T-helper 17 cell (primary cell): Measurements from ENCODE around the gene MMGT1. TPM values are rescaled to one million over a fixed set of nuclear protein-coding genes. Genes with fewer than 3 reads are reported as not detected.

Experiments used
- ATAC-seq: fragments of 150-1000 bp; cut with Tn5 transposase; 2 replicates; pipeline ENCODE4 v1.10.0; 2021; ENCODE audit warnings: mild to moderate bottlenecking, moderate library complexity
- DNase-seq, 3 donors: peaks; one replicate each; pipeline versions ENCODE4 v3.0.0 to v3.0.0-alpha.2; 2020 to 2021
- H3K9me3 ChIP-seq: one replicate; pipeline ENCODE4 v1.7.0; 2013; ENCODE audit warnings: low read length, mild to moderate bottlenecking; ENCODE audit not compliant: control insufficient read depth, poor library complexity, severe bottlenecking
- H3K27ac Mint-ChIP-seq: one replicate; pipeline ENCODE4 v1.8.0; 2022; ENCODE audit warnings: mild to moderate bottlenecking, moderate library complexity, mixed read lengths
- H3K27me3 Mint-ChIP-seq: one replicate; pipeline ENCODE4 v1.8.0; 2022; ENCODE audit warnings: mixed read lengths
- H3K36me3 Mint-ChIP-seq: one replicate; pipeline ENCODE4 v1.8.0; 2022; ENCODE audit warnings: low read depth, mixed read lengths
- H3K4me1 Mint-ChIP-seq: one replicate; pipeline ENCODE4 v1.8.0; 2022; ENCODE audit warnings: mild to moderate bottlenecking, mixed read lengths
- H3K4me3 Mint-ChIP-seq: one replicate; pipeline ENCODE4 v1.8.0; 2022; ENCODE audit warnings: mild to moderate bottlenecking, moderate library complexity, mixed read lengths
- total RNA-seq, 4 donors: library from RNA in 2 of 4; stranded (reverse) in 2 of 4; gene quantifications; one replicate each; pipeline ENCODE4 v1.2.3 and lab custom pipeline; 2022 to 2026

Gene MMGT1
- 10 to 100 TPM; 27.0 to 29.9 TPM for total RNA-seq
- 26.8 to 40.0 reads per million in 2 donors for total RNA-seq (lab: John Stamatoyannopoulos, UW)

GRCh38 chrX:135973548-135974278 lies at the start of gene MMGT1:
TSS of gene MMGT1 (minus strand) at chrX:135973988. CDS start at chrX:135973675, 313 bp downstream.
- peaks cover 14% of the 10 kb centered on the region for H3K4me1 Mint-ChIP-seq
- peak within 1 kb of the TSS; percentile 98 for H3K4me3 Mint-ChIP-seq
- H3K36me3 Mint-ChIP-seq: no peaks in the 10 kb centered on the region
- no peaks in the 10 kb centered on the region for H3K9me3 ChIP-seq
- ATAC-seq (peak; percentile 91), DNase-seq (peak; percentile 55 to 78 (median 74))
- no peaks in the 10 kb centered on the region for H3K27me3 Mint-ChIP-seq
- H3K27ac Mint-ChIP-seq: peak within 1 kb of the TSS; percentile 100

- ATAC-seq (no peak), DNase-seq (no peak)
- peaks cover 5% of the 10 kb centered on the region for H3K36me3 Mint-ChIP-seq
- H3K4me3 Mint-ChIP-seq: no peak overlapping the region
- no peak overlapping the region for H3K27ac Mint-ChIP-seq
- H3K4me1 Mint-ChIP-seq: no peaks in the 10 kb centered on the region
- H3K27me3 Mint-ChIP-seq: no peaks in the 10 kb centered on the region
- H3K9me3 ChIP-seq: no peaks in the 10 kb centered on the region
Observed at GRCh38 chrX:136021903-136022302, 48.1 kb upstream of the MMGT1 start.

- Mint-ChIP-seq H3K4me1 (no peaks in the 10 kb centered on the region), H3K36me3 (peaks cover 5% of the 10 kb centered on the region)
Observed at GRCh38 chrX:136021160-136021559, 47.4 kb upstream of the MMGT1 start.

GRCh38 chrX:136019226-136019625 lies 45.4 kb upstream of the MMGT1 start:
- no peaks in the 10 kb centered on the region for H3K9me3 ChIP-seq
- ATAC-seq: no peak
- Mint-ChIP-seq H3K4me3 (no peak overlapping the region), H3K36me3 (peaks cover 10% of the 10 kb centered on the region), H3K4me1 (peaks cover 2% of the 10 kb centered on the region), H3K27ac (no peak overlapping the region), H3K27me3 (no peaks in the 10 kb centered on the region)
- no peak for DNase-seq

More at GRCh38 chrX:136021160-136021559, 47.4 kb upstream of the MMGT1 start:
- Mint-ChIP-seq H3K4me3 (no peak overlapping the region), H3K27me3 (no peaks in the 10 kb centered on the region), H3K27ac (peak overlapping the region; percentile 41)
- H3K9me3 ChIP-seq: no peaks in the 10 kb centered on the region
- ATAC-seq: no peak
- no peak for DNase-seq

- Mint-ChIP-seq H3K27ac (no peak overlapping the region), H3K4me1 (peaks cover 2% of the 10 kb centered on the region), H3K27me3 (no peaks in the 10 kb centered on the region), H3K36me3 (peaks cover 9% of the 10 kb centered on the region), H3K4me3 (no peak overlapping the region)
- DNase-seq (no peak), ATAC-seq (no peak)
- no peaks in the 10 kb centered on the region for H3K9me3 ChIP-seq
Observed at GRCh38 chrX:136016881-136017280, 43.1 kb upstream of the MMGT1 start.

GRCh38 chrX:136015016-136015415 lies 41.2 kb upstream of the MMGT1 start:
- no peak for ATAC-seq
- peaks cover 2% of the 10 kb centered on the region for H3K4me1 Mint-ChIP-seq
- no peaks in the 10 kb centered on the region for H3K27me3 Mint-ChIP-seq
- DNase-seq: no peak
- no peak overlapping the region for H3K4me3 Mint-ChIP-seq
- no peak overlapping the region for H3K27ac Mint-ChIP-seq
- H3K9me3 ChIP-seq: no peaks in the 10 kb centered on the region
- H3K36me3 Mint-ChIP-seq: peaks cover 9% of the 10 kb centered on the region

GRCh38 chrX:135988245-135988644 lies 14.5 kb upstream of the MMGT1 start:
- Mint-ChIP-seq H3K4me3 (peak overlapping the region; percentile 82), H3K27me3 (no peaks in the 10 kb centered on the region), H3K36me3 (peaks cover 8% of the 10 kb centered on the region), H3K4me1 (peaks cover 50% of the 10 kb centered on the region), H3K27ac (no peak overlapping the region)
- H3K9me3 ChIP-seq: no peaks in the 10 kb centered on the region
- ATAC-seq (no peak), DNase-seq (no peak)

- DNase-seq (no peak), ATAC-seq (no peak)
- Mint-ChIP-seq H3K36me3 (peaks cover 3% of the 10 kb centered on the region), H3K27ac (peak overlapping the region; percentile 89), H3K4me1 (peaks cover 50% of the 10 kb centered on the region), H3K27me3 (no peaks in the 10 kb centered on the region), H3K4me3 (peak overlapping the region; percentile 93)
- H3K9me3 ChIP-seq: no peaks in the 10 kb centered on the region
Observed at GRCh38 chrX:135985973-135986310, 12.2 kb upstream of the MMGT1 start.

GRCh38 chrX:135985157-135985972 lies 11.6 kb upstream of the MMGT1 start, which contains the start of gene SLC9A6:
TSS of gene SLC9A6 (plus strand) at chrX:135985435. CDS start at chrX:135985659, 224 bp downstream.
- Mint-ChIP-seq H3K4me1 (peaks cover 50% of the 10 kb centered on the region), H3K27ac (peak within 1 kb of the TSS; percentile 96), H3K4me3 (peak within 1 kb of the TSS; percentile 94), H3K36me3 (peaks cover 3% of the 10 kb centered on the region), H3K27me3 (no peaks in the 10 kb centered on the region)
- H3K9me3 ChIP-seq: no peaks in the 10 kb centered on the region
- DNase-seq (peak; percentile 43 to 70 (median 66)), ATAC-seq (peak; percentile 93)

- H3K4me3 Mint-ChIP-seq: peak overlapping the region; percentile 94
- H3K36me3 Mint-ChIP-seq: peaks cover 3% of the 10 kb centered on the region
- DNase-seq (no peak), ATAC-seq (peak; percentile 4)
- H3K27ac Mint-ChIP-seq: peak overlapping the region; percentile 96
- peaks cover 50% of the 10 kb centered on the region for H3K4me1 Mint-ChIP-seq
- no peaks in the 10 kb centered on the region for H3K27me3 Mint-ChIP-seq
- H3K9me3 ChIP-seq: no peaks in the 10 kb centered on the region
Observed at GRCh38 chrX:135984791-135985156, 11.0 kb upstream of the MMGT1 start.

- peaks cover 47% of the 10 kb centered on the region for H3K4me1 Mint-ChIP-seq
Observed at GRCh38 chrX:135984256-135984655, 10.5 kb upstream of the MMGT1 start.

GRCh38 chrX:135982860-135983259 lies 9.1 kb upstream of the MMGT1 start:
- peaks cover 44% of the 10 kb centered on the region for H3K4me1 Mint-ChIP-seq
- H3K27me3 Mint-ChIP-seq: no peaks in the 10 kb centered on the region
- peak overlapping the region; percentile 94 for H3K4me3 Mint-ChIP-seq
- DNase-seq (no peak), ATAC-seq (no peak)
- H3K27ac Mint-ChIP-seq: peak overlapping the region; percentile 96
- H3K9me3 ChIP-seq: no peaks in the 10 kb centered on the region
- peaks cover 3% of the 10 kb centered on the region for H3K36me3 Mint-ChIP-seq

More at GRCh38 chrX:135984256-135984655, 10.5 kb upstream of the MMGT1 start:
- Mint-ChIP-seq H3K27me3 (no peaks in the 10 kb centered on the region), H3K4me3 (peak overlapping the region; percentile 94), H3K27ac (peak overlapping the region; percentile 96), H3K36me3 (peaks cover 3% of the 10 kb centered on the region)
- H3K9me3 ChIP-seq: no peaks in the 10 kb centered on the region
- ATAC-seq (no peak), DNase-seq (no peak)

- DNase-seq (no peak), ATAC-seq (no peak)
- Mint-ChIP-seq H3K4me1 (peaks cover 43% of the 10 kb centered on the region), H3K36me3 (peaks cover 3% of the 10 kb centered on the region), H3K4me3 (peak overlapping the region; percentile 25), H3K27me3 (no peaks in the 10 kb centered on the region), H3K27ac (peak overlapping the region; percentile 78)
- H3K9me3 ChIP-seq: no peaks in the 10 kb centered on the region
Observed at GRCh38 chrX:135981668-135982067, 7.9 kb upstream of the MMGT1 start.
